Hepatocyte (in vitro differentiated cells): ENCODE results near the gene ZDBF2. TPM values are rescaled to one million over a fixed set of nuclear protein-coding genes. Genes with fewer than 3 reads are reported as not detected.

Experiments used
- DNase-seq: peaks from one replicate; pipeline ENCODE4 v3.0.0-alpha.2; 2016; ENCODE audit warnings: low spot score
- H2AFZ ChIP-seq: fragments of 200-600 bp; sonication (generic); 2 replicates; pipeline ENCODE4 v1.6.0; 2016; ENCODE audit warnings: antibody characterized with exemption, mild to moderate bottlenecking
- H3K27ac ChIP-seq: fragments of 200-600 bp; sonication (generic); 2 replicates; pipeline ENCODE4 v1.5.1; 2016; ENCODE audit warnings: mild to moderate bottlenecking
- H3K27me3 ChIP-seq: fragments of 200-600 bp; sonication (generic); 2 replicates; pipeline ENCODE4 v1.6.1; 2016
- H3K36me3 ChIP-seq: fragments of 200-600 bp; sonication (generic); replicated peaks from 2 replicates; pipeline ENCODE4 v1.5.1; 2016; ENCODE audit warnings: low read depth; ENCODE audit not compliant: insufficient read depth
- H3K4me1 ChIP-seq: fragments of 200-600 bp; sonication (generic); 2 replicates; pipeline ENCODE4 v1.5.1; 2016; ENCODE audit warnings: mild to moderate bottlenecking, moderate library complexity; ENCODE audit not compliant: insufficient read depth
- H3K4me2 ChIP-seq: fragments of 200-600 bp; sonication (generic); 2 replicates; pipeline ENCODE4 v1.6.0; 2016
- H3K4me3 ChIP-seq: fragments of 200-600 bp; sonication (generic); 2 replicates; pipeline ENCODE4 v1.5.1; 2016; ENCODE audit warnings: mild to moderate bottlenecking
- H3K79me2 ChIP-seq: fragments of 200-600 bp; sonication (generic); 2 replicates; pipeline ENCODE4 v1.6.0; 2017; ENCODE audit warnings: mild to moderate bottlenecking
- H3K9me2 ChIP-seq: fragments of 200-600 bp; sonication (generic); replicated peaks from 2 replicates; pipeline ENCODE4 v1.6.0; 2017; ENCODE audit warnings: mild to moderate bottlenecking; ENCODE audit not compliant: insufficient read depth
- H3K9me3 ChIP-seq: fragments of 200-600 bp; sonication (generic); 2 replicates; pipeline ENCODE4 v1.5.1; 2016; ENCODE audit warnings: low read depth, mild to moderate bottlenecking
- H4K20me1 ChIP-seq: fragments of 200-600 bp; sonication (generic); 2 replicates; pipeline ENCODE4 v1.6.0; 2016; ENCODE audit warnings: mild to moderate bottlenecking; ENCODE audit not compliant: insufficient read depth, poor library complexity, severe bottlenecking
- CTCF ChIP-seq: fragments of 200-600 bp; sonication (generic); IDR thresholded peaks from 2 replicates; pipeline ENCODE4 v1.5.1; 2016; ENCODE audit warnings: antibody characterized with exemption, mild to moderate bottlenecking; ENCODE audit not compliant: poor library complexity
- EZH2 ChIP-seq: fragments of 200-600 bp; sonication (generic); IDR thresholded peaks from 2 replicates; pipeline ENCODE4 v1.6.1; 2016; ENCODE audit warnings: antibody characterized with exemption, mild to moderate bottlenecking, borderline replicate concordance
- EZH2phosphoT487 ChIP-seq: fragments of 200-600 bp; sonication (generic); IDR thresholded peaks from one replicate; pipeline ENCODE4 v1.6.1; 2018; ENCODE audit warnings: antibody characterized with exemption, mild to moderate bottlenecking, low read depth, moderate library complexity; ENCODE audit not compliant: unreplicated experiment, severe bottlenecking
- WGBS: methylation state at CpG from one replicate; pipeline ENCODE4 v1.1.6; 2016; ENCODE audit warnings: low lambda C conversion rate; ENCODE audit errors: missing lambda C conversion rate; 5-methylcytosine and 5-hydroxymethylcytosine counted together
- polyA plus RNA-seq: library from polyadenylated mRNA; unstranded; fragments of >200 nt; fragmentation: Nextera tagmentation; extraction: Ambion mirVana; gene quantifications from 2 replicates; pipeline ENCODE4 v1.2.1, GENCODE V29; 2016
- total RNA-seq: library from RNA; depleted of rRNA; stranded (reverse); fragments of >200 nt; gene quantifications from 2 replicates; pipeline ENCODE4 v1.2.3, GENCODE V29; 2014

Gene ZDBF2
- total and polyA plus RNA-seq, 2 experiments from 2014 or later: 3.4 to 14.0 TPM

GRCh38 chr2:206240327-206240726 lies 34.1 kb upstream of the ZDBF2 start:
- no peaks in the 10 kb centered on the region for H3K9me2 ChIP-seq
- no peaks in the 10 kb centered on the region for H4K20me1 ChIP-seq
- WGBS: 67% methylated on average over 3 of the region's 3 CpGs

GRCh38 chr2:206241736-206242135 lies 32.7 kb upstream of the ZDBF2 start:
- no peak for TF ChIP-seq CTCF
- no peak for TF ChIP-seq EZH2
- TF ChIP-seq EZH2phosphoT487: no peak
- no peak overlapping the region for H3K27ac ChIP-seq
- no peaks in the 10 kb centered on the region for H3K36me3 ChIP-seq
- no peaks in the 10 kb centered on the region for H3K9me3 ChIP-seq
- no peaks in the 10 kb centered on the region for H3K9me2 ChIP-seq
- H3K4me3 ChIP-seq: no peak overlapping the region
- 56% methylated on average over 4 of the region's 4 CpGs for WGBS
- no peaks in the 10 kb centered on the region for H3K79me2 ChIP-seq
- no peaks in the 10 kb centered on the region for H3K4me1 ChIP-seq
- DNase-seq: no peak
- H4K20me1 ChIP-seq: no peaks in the 10 kb centered on the region
- peaks cover 1% of the 10 kb centered on the region for H3K27me3 ChIP-seq
- no peak overlapping the region for H2AFZ ChIP-seq
- H3K4me2 ChIP-seq: no peak overlapping the region

More at GRCh38 chr2:206240327-206240726, 34.1 kb upstream of the ZDBF2 start:
- no peaks in the 10 kb centered on the region for H3K36me3 ChIP-seq
- no peak overlapping the region for H3K4me2 ChIP-seq
- no peaks in the 10 kb centered on the region for H3K27me3 ChIP-seq
- no peak overlapping the region for H3K27ac ChIP-seq
- H3K79me2 ChIP-seq: no peaks in the 10 kb centered on the region
- no peak overlapping the region for H2AFZ ChIP-seq
- no peak overlapping the region for H3K4me3 ChIP-seq
- no peak for DNase-seq
- no peaks in the 10 kb centered on the region for H3K4me1 ChIP-seq
- H3K9me3 ChIP-seq: no peaks in the 10 kb centered on the region
- TF ChIP-seq CTCF (no peak), EZH2phosphoT487 (no peak), EZH2 (no peak)

- H3K9me2 ChIP-seq: no peaks in the 10 kb centered on the region
- no peaks in the 10 kb centered on the region for H4K20me1 ChIP-seq
- 60% methylated on average over 2 of the region's 2 CpGs for WGBS
- no peak overlapping the region for H2AFZ ChIP-seq
- peaks cover 10% of the 10 kb centered on the region for H3K27me3 ChIP-seq
- H3K79me2 ChIP-seq: no peaks in the 10 kb centered on the region
- no peaks in the 10 kb centered on the region for H3K36me3 ChIP-seq
- H3K9me3 ChIP-seq: no peaks in the 10 kb centered on the region
- TF ChIP-seq EZH2 (no peak), CTCF (no peak), EZH2phosphoT487 (no peak)
- no peak overlapping the region for H3K27ac ChIP-seq
- no peak for DNase-seq
- H3K4me2 ChIP-seq: no peak overlapping the region
- no peaks in the 10 kb centered on the region for H3K4me1 ChIP-seq
- H3K4me3 ChIP-seq: no peak overlapping the region
Observed at GRCh38 chr2:206245265-206245672, 29.2 kb upstream of the ZDBF2 start.
